ENCODE results near the gene PFKP.

The PFKP gene

GRCh38 chr10:3091921-3092320, 24.6 kb downstream of the PFKP start:
- no peak for DNase-seq
- TF ChIP-seq GATA1 (IDR thresholded peaks at IDR 0.05; ENCODE audit: low read depth, low read length) = no peak
- TF ChIP-seq POLR2A (IDR thresholded peaks at IDR 0.05; ENCODE audit: low read length) = no peak

GRCh38 chr10:3093996-3094395, 26.6 kb downstream of the PFKP start:
- DNase-seq = no peak
- TF ChIP-seq POLR2A (IDR thresholded peaks at IDR 0.05; ENCODE audit: low read length) (no peak), GATA1 (IDR thresholded peaks at IDR 0.05; ENCODE audit: low read depth, low read length) (no peak)

GRCh38 chr10:3094609-3095036, 27.3 kb downstream of the PFKP start:
- TF ChIP-seq POLR2A (IDR thresholded peaks at IDR 0.05; ENCODE audit: low read length) (no peak), GATA1 (IDR thresholded peaks at IDR 0.05; ENCODE audit: low read depth, low read length) (no peak)
- DNase-seq = peak; percentile 67 to 70

- DNase-seq = peak; percentile 92 to 94
Observed at GRCh38 chr10:3095373-3096139, 28.2 kb downstream of the PFKP start.

GRCh38 chr10:3096149-3096548, 28.8 kb downstream of the PFKP start:
- no peak for DNase-seq
- TF ChIP-seq POLR2A (IDR thresholded peaks at IDR 0.05; ENCODE audit: low read length) = no peak
- TF ChIP-seq GATA1 (IDR thresholded peaks at IDR 0.05; ENCODE audit: low read depth, low read length) = no peak

More at GRCh38 chr10:3095373-3096139, 28.2 kb downstream of the PFKP start:
- TF ChIP-seq POLR2A (IDR thresholded peaks at IDR 0.05; ENCODE audit: low read length) (peak; percentile 62), GATA1 (IDR thresholded peaks at IDR 0.05; ENCODE audit: low read depth, low read length) (no peak)

- TF ChIP-seq GATA1 (IDR thresholded peaks at IDR 0.05; ENCODE audit: low read depth, low read length) = no peak
- TF ChIP-seq POLR2A (IDR thresholded peaks at IDR 0.05; ENCODE audit: low read length) = no peak
- DNase-seq = no peak
Observed at GRCh38 chr10:3097160-3097559, 29.8 kb downstream of the PFKP start.

GRCh38 chr10:3098689-3099088, 31.3 kb downstream of the PFKP start:
- TF ChIP-seq POLR2A (IDR thresholded peaks at IDR 0.05; ENCODE audit: low read length) (no peak), GATA1 (IDR thresholded peaks at IDR 0.05; ENCODE audit: low read depth, low read length) (no peak)
- DNase-seq = no peak

GRCh38 chr10:3099291-3100092, 32.1 kb downstream of the PFKP start:
- no peak for DNase-seq
- TF ChIP-seq POLR2A (IDR thresholded peaks at IDR 0.05; ENCODE audit: low read length) = no peak

- no peak for DNase-seq
- TF ChIP-seq GATA1 (IDR thresholded peaks at IDR 0.05; ENCODE audit: low read depth, low read length) (no peak), POLR2A (IDR thresholded peaks at IDR 0.05; ENCODE audit: low read length) (no peak)
Observed at GRCh38 chr10:3100093-3100792, 32.9 kb downstream of the PFKP start.

GRCh38 chr10:3100856-3101640, 33.7 kb downstream of the PFKP start:
- no peak for DNase-seq
- TF ChIP-seq POLR2A (IDR thresholded peaks at IDR 0.05; ENCODE audit: low read length) (no peak), GATA1 (IDR thresholded peaks at IDR 0.05; ENCODE audit: low read depth, low read length) (no peak)

- DNase-seq = no peak
- no peak for TF ChIP-seq POLR2A (IDR thresholded peaks at IDR 0.05; ENCODE audit: low read length)
- TF ChIP-seq GATA1 (IDR thresholded peaks at IDR 0.05; ENCODE audit: low read depth, low read length) = no peak
Observed at GRCh38 chr10:3102720-3103427, 35.5 kb downstream of the PFKP start.

- TF ChIP-seq GATA1 (IDR thresholded peaks at IDR 0.05; ENCODE audit: low read depth, low read length) (no peak), POLR2A (IDR thresholded peaks at IDR 0.05; ENCODE audit: low read length) (no peak)
- no peak for DNase-seq
Observed at GRCh38 chr10:3103646-3104045, 36.3 kb downstream of the PFKP start.
